Measurements from ENCODE around the gene FRMD5. TPM values are rescaled to one million over a fixed set of nuclear protein-coding genes. Genes with fewer than 3 reads are reported as not detected.

Gene FRMD5
- total and polyA plus RNA-seq, 2 donors from 2014 or later: 0.32 to 0.41 TPM

DNA sequence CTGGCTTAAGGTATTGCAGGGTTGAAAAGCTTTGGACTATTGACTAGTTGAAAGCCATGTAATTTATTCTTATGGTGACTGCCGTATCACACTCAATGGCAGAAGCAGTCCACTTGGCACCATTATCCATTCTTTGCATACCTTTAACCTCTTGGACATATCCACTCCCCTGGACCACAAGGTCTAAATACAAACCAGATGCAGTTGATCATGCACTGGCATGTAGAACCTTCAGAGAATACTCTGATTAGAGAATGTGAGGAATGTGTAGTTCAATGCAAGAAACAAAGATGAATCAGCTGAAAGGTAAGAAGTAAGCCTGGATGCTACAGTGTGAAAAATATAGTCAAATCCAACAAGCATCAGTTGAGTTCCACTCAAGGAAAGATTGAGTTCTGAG lies 93.1 kb downstream of the FRMD5 start:
- Histone ChIP-seq H3K27me3 (ENCODE audit: control insufficient read depth, insufficient read depth, low read length) (no peaks in the 10 kb centered on the region), H3K4me1 (ENCODE audit: control insufficient read depth in 2 of 3, insufficient read depth in 2 of 3, low read depth in 1 of 3, low read length in 3 of 3) (no peaks in the 10 kb centered on the region), H3K4me3 (ENCODE audit: low read length in 3 of 3) (no peak overlapping the region), H3K9ac (ENCODE audit: low read length in 3 of 3) (no peak overlapping the region), H3K9me3 (ENCODE audit: control insufficient read depth in 2 of 3, insufficient read depth in 1 of 3, low read length in 3 of 3) (no peaks in the 10 kb centered on the region), H3K27ac (ENCODE audit: low read depth in 2 of 2, low read length in 2 of 2) (no peak overlapping the region), H3K36me3 (ENCODE audit: control insufficient read depth in 2 of 3, insufficient read depth in 3 of 3, low read length in 3 of 3) (no peaks in the 10 kb centered on the region)
- TF ChIP-seq, protein P1, sequence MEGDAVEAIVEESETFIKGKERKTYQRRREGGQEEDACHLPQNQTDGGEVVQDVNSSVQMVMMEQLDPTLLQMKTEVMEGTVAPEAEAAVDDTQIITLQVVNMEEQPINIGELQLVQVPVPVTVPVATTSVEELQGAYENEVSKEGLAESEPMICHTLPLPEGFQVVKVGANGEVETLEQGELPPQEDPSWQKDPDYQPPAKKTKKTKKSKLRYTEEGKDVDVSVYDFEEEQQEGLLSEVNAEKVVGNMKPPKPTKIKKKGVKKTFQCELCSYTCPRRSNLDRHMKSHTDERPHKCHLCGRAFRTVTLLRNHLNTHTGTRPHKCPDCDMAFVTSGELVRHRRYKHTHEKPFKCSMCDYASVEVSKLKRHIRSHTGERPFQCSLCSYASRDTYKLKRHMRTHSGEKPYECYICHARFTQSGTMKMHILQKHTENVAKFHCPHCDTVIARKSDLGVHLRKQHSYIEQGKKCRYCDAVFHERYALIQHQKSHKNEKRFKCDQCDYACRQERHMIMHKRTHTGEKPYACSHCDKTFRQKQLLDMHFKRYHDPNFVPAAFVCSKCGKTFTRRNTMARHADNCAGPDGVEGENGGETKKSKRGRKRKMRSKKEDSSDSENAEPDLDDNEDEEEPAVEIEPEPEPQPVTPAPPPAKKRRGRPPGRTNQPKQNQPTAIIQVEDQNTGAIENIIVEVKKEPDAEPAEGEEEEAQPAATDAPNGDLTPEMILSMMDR (IDR thresholded peaks at IDR 0.05; ENCODE audit: borderline replicate concordance, extremely low read depth, insufficient read depth): no peak
- no peak for FAIRE-seq
- intact Hi-C loops (cut with DNase I): no loop called here
- DNase-seq: no peak

DNA sequence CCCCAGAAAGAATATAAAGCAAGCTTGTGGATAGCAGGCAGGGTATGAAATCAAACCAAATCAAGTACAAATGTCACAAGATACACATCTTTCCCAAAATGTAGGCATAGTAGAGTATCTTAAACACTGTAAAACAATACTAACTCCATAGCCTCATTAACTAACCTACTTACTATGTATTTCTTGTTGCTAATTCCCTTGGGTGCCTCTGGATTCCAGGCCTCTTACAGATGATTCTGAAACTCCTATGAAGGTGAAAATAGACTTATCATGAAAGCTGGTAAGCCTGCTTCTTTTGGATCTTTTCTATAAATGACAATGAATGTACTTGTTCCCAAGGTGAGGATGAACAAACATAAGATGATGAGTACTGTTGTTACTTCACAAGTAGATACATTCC lies 93.8 kb downstream of the FRMD5 start:
- Histone ChIP-seq H3K4me1 (ENCODE audit: control insufficient read depth in 2 of 3, insufficient read depth in 2 of 3, low read depth in 1 of 3, low read length in 3 of 3) (no peaks in the 10 kb centered on the region), H3K27me3 (ENCODE audit: control insufficient read depth, insufficient read depth, low read length) (no peaks in the 10 kb centered on the region), H3K9ac (ENCODE audit: low read length in 3 of 3) (no peak overlapping the region), H3K27ac (ENCODE audit: low read depth in 2 of 2, low read length in 2 of 2) (no peak overlapping the region), H3K4me3 (ENCODE audit: low read length in 3 of 3) (no peak overlapping the region), H3K9me3 (ENCODE audit: control insufficient read depth in 2 of 3, insufficient read depth in 1 of 3, low read length in 3 of 3) (no peaks in the 10 kb centered on the region), H3K36me3 (ENCODE audit: control insufficient read depth in 2 of 3, insufficient read depth in 3 of 3, low read length in 3 of 3) (no peaks in the 10 kb centered on the region)
- DNase-seq (no peak), FAIRE-seq (no peak)
- TF ChIP-seq, protein P1 (IDR thresholded peaks at IDR 0.05; ENCODE audit: borderline replicate concordance, extremely low read depth, insufficient read depth): no peak
- intact Hi-C loops (cut with DNase I): no loop called here

DNA sequence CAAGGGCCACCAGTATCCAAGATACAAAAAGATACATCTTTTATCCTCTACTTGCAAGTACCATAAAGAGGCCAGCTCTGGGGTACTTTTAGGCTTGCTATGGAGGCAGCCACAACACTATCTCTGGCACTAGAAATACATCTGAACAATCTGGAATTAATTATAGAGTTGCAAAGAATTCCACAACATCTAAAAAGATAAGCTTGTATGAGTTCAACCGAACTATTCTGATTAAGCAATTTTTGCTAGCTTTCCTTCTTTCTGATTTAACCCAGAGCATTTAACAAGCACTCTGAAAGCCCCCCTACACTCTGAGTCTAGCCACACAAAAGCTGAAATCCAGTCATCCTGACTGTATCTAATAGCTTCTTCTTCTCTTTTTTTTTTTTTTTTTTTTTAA lies 95.4 kb downstream of the FRMD5 start:
- no peaks in the 10 kb centered on the region for H3K4me1 ChIP-seq (ENCODE audit: control insufficient read depth in 2 of 3, insufficient read depth in 2 of 3, low read depth in 1 of 3, low read length in 3 of 3)
- TF ChIP-seq, protein P1 (IDR thresholded peaks at IDR 0.05; ENCODE audit: borderline replicate concordance, extremely low read depth, insufficient read depth): no peak
- no peaks in the 10 kb centered on the region for H3K36me3 ChIP-seq (ENCODE audit: control insufficient read depth in 2 of 3, insufficient read depth in 3 of 3, low read length in 3 of 3)
- intact Hi-C loops (cut with DNase I): no loop called here
- H3K27ac ChIP-seq (ENCODE audit: low read depth in 2 of 2, low read length in 2 of 2): no peak overlapping the region
- no peaks in the 10 kb centered on the region for H3K9me3 ChIP-seq (ENCODE audit: control insufficient read depth in 2 of 3, insufficient read depth in 1 of 3, low read length in 3 of 3)
- H3K4me3 ChIP-seq (ENCODE audit: low read length in 3 of 3): no peak overlapping the region
- FAIRE-seq (no peak), DNase-seq (no peak)
- no peaks in the 10 kb centered on the region for H3K27me3 ChIP-seq (ENCODE audit: control insufficient read depth, insufficient read depth, low read length)
- H3K9ac ChIP-seq (ENCODE audit: low read length in 3 of 3): no peak overlapping the region

DNA sequence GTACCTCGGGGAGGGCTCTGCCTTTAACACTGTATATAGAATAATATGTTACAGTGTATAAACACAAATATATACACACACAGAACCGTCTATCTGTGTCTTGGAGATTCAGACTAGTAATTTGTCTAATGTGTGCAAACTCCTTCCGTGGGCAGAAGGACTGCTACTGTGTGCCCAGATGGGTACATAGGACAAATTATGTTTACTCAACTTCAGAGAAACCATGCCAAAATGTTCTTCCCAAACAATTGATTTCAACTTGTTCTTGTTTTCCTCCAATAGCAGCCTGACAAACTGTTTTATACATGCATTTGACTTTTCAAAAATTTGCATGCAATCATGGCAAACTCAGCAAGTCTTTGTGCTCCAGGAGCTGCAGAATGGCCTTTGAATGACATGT lies 97.5 kb downstream of the FRMD5 start:
- FAIRE-seq (no peak), DNase-seq (no peak)
- Histone ChIP-seq H3K4me3 (ENCODE audit: low read length in 3 of 3) (no peak overlapping the region), H3K36me3 (ENCODE audit: control insufficient read depth in 2 of 3, insufficient read depth in 3 of 3, low read length in 3 of 3) (no peaks in the 10 kb centered on the region), H3K9ac (ENCODE audit: low read length in 3 of 3) (no peak overlapping the region), H3K4me1 (ENCODE audit: control insufficient read depth in 2 of 3, insufficient read depth in 2 of 3, low read depth in 1 of 3, low read length in 3 of 3) (no peaks in the 10 kb centered on the region), H3K27ac (ENCODE audit: low read depth in 2 of 2, low read length in 2 of 2) (no peak overlapping the region), H3K9me3 (ENCODE audit: control insufficient read depth in 2 of 3, insufficient read depth in 1 of 3, low read length in 3 of 3) (no peaks in the 10 kb centered on the region), H3K27me3 (ENCODE audit: control insufficient read depth, insufficient read depth, low read length) (no peaks in the 10 kb centered on the region)
- TF ChIP-seq, protein P1 (IDR thresholded peaks at IDR 0.05; ENCODE audit: borderline replicate concordance, extremely low read depth, insufficient read depth): no peak
- intact Hi-C loops (cut with DNase I): no loop called here
